GM23248 (cell line): ENCODE results near the gene DNAH9.

Experiments
- EZH2 ChIP-seq: fragments of 200-600 bp; sonication (generic); IDR thresholded peaks from 2 replicates; pipeline ENCODE4 v1.6.1; 2018; ENCODE audit warnings: antibody characterized with exemption, mild to moderate bottlenecking; ENCODE audit not compliant: insufficient read depth, poor library complexity, severe bottlenecking
- EZH2phosphoT487 ChIP-seq: fragments of 200-600 bp; sonication (generic); IDR thresholded peaks from 2 replicates; pipeline ENCODE4 v1.6.1; 2018; ENCODE audit warnings: antibody characterized with exemption, moderate library complexity, mild to moderate bottlenecking, low read depth; ENCODE audit not compliant: insufficient read depth

DNA sequence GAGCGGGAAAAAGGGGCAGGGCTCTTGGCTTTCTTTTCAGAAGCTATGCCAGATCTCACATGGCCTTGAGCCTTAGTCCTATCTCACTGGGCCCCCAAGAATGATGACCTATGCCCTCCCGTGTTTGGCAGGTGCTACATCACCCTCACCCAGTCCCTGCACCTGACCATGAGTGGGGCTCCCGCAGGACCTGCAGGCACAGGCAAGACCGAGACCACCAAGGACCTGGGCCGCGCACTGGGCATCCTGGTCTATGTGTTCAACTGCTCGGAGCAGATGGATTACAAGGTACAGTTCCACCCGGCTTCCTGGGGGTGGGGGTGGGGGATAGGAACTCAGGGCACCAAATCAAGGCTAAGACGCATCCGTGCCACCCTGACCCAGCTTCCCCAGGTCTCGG lies 120.9 kb downstream of the DNAH9 start:
- TF ChIP-seq EZH2: no peak
- no peak for TF ChIP-seq EZH2phosphoT487
